A549 treated with CpdA at 1 μM for 4 hours (cell line): ENCODE measurements around the gene CACNA1H. TPM values are rescaled to one million over a fixed set of nuclear protein-coding genes. Genes with fewer than 3 reads are reported as not detected.

Experiments
- total RNA-seq: library from RNA; stranded (reverse); fragments of 200-300 nt; extraction: Qiagen RNA extraction; gene quantifications from 5 replicates; pipeline ENCODE4 v1.2.3, GENCODE V29; 2022; ENCODE audit warnings: low read depth

Gene CACNA1H
- total RNA-seq, result 8.6 to 12.1 TPM (median 11.3 TPM) in 5 replicates

DNA sequence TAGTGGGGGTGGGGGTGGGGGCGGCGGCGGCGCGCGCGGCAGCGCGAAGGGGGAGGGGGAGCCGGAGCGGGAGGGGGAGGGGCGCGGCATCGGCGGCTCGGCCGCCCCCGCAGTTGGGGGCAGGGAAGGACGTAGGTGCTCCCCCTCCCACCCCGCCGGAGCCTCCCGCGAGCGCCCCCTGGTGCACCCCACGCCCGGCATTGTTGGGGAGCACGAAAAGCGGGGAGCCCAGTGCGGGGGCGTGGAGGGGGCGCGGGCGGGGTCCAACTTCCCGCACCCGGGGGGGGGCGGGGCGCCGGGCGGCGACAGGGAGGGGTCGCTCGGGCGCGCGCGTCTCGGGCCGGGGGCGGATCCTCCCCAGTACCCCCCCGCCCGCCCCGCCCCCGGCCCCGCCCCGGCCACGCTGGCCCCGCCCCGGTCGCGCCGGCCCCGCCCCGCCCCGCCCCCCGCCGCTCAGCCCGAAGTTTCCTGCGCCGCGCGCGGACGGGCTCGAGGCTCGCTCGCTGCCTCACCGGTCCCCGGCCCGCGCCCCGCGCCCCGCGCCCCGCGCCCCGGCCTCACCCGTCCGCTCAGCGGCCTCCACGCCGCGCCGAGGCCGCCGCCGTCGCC is at the start of gene CACNA1H:
CACNA1H (plus strand) TSS at position 456 of the 609 bp plus-strand sequence. CDS start 632 bp downstream, outside the sequence.

GRCh38 chr16:1225051-1225451 is 72.1 kb downstream of the CACNA1H start, which contains the start of gene TPSG1:
Gene TPSG1 (minus strand): TSS chr16:1225268. CDS start chr16:1225252, 16 bp downstream.

DNA sequence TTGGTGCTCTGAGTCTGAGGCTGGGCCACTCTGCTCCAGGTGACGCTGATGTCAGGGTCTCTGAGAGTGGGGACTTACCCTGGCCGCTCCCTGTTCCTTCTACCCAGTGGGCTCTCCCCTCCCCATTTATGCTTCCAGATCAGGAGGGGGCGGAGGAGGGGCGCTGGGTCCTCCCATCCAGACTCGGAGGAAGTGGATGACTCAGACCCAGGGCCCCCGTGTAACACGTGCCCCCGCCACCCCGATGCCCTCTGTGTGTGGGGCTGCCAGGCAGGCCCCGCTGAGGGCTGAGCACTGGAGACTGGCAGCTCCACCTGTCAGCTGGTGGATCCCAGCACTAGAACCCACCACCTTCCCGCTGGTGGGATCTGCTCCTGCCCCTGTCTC is 77.2 kb downstream of the CACNA1H start, which contains the start of gene TPSB2:
TPSB2 (minus strand) TSS at position 101 of the 387 bp plus-strand sequence. CDS start 233 bp downstream, outside the sequence.

GRCh38 chr16:1240436-1240835 is 87.5 kb downstream of the CACNA1H start, which contains the start of gene TPSAB1:
Gene TPSAB1 (plus strand): TSS chr16:1240705. CDS start chr16:1240939, 234 bp downstream.

DNA sequence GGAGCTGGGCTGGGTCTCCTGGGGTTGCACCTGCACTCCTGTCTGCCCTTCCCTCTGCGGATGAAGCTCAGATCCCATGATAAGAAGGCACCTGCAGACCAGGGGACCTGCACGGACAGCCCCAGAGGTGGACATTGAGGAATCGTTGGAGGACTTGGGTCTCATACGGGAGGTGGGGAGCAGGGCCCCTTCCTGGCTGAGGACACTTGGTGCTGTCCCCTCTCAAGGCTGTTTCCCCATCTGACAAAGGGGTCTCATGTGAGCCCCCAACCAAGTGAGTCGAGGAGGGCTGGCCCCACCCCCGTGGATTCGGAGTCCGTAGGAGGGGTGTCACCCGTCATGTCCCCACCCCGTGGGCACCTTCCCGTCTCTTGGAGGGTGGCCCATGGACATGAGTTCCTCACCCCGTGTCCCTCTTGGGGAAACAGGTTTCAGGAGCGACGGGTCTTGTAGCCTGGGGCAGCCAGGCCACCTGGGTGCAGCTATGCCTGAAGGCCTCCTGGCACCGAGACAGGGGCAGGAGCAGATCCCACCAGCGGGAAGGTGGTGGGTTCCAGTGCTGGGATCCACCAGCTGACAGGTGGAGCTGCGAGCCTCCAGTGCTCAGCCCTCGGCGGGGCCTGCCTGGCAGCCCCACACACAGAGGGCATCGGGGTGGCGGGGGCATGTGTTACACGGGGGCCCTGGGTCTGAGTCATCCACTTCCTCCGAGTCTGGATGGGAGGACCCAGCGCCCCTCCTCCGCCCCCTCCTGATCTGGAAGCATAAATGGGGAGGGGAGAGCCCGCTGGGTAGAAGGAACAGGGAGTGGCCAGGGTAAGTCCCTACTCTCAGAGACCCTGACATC is 102.6 kb downstream of the CACNA1H start, which contains the start of gene TPSD1:
TPSD1 (plus strand) TSS at position 794 of the 847 bp plus-strand sequence. CDS start 212 bp downstream, outside the sequence.

Other genes with a start within 250 kb of the CACNA1H start
- 8.6 to 11.9 TPM (median 9.0 TPM) in 5 replicates for gene LMF1, start 182.1 kb upstream of the CACNA1H start, total RNA-seq
- gene SOX8, start 171.3 kb upstream of the CACNA1H start, total RNA-seq, result 1.0 to 1.5 TPM (median 1.4 TPM) in 5 replicates
- gene SSTR5, start 80.4 kb upstream of the CACNA1H start, total RNA-seq, result 0.26 to 0.36 TPM (median 0.26 TPM) in 3 of 5 replicates, not detected in the others
- gene C1QTNF8, start 56.9 kb upstream of the CACNA1H start, total RNA-seq, result not detected in 5 replicates
- gene TPSG1, start 72.2 kb downstream of the CACNA1H start, total RNA-seq, result 0.08 to 0.16 TPM in 2 of 5 replicates, not detected in the others
- not detected in 5 replicates for gene TPSB2, start 77.1 kb downstream of the CACNA1H start, total RNA-seq
- not detected in 5 replicates for gene TPSAB1, start 87.6 kb downstream of the CACNA1H start, total RNA-seq
- gene TPSD1, start 103.0 kb downstream of the CACNA1H start, total RNA-seq, result 0.03 TPM in 1 of 5 replicates, not detected in the others
- 161 to 196 TPM (median 171 TPM) in 5 replicates for gene UBE2I, start 156.5 kb downstream of the CACNA1H start, total RNA-seq
- gene BAIAP3, start 180.5 kb downstream of the CACNA1H start, total RNA-seq, result 0.75 to 2.8 TPM (median 0.86 TPM) in 5 replicates
- gene TSR3, start 198.8 kb downstream of the CACNA1H start, total RNA-seq, result 50.7 to 94.3 TPM (median 89.3 TPM) in 5 replicates
- gene GNPTG, start 198.8 kb downstream of the CACNA1H start, total RNA-seq, result 24.2 to 38.2 TPM (median 34.7 TPM) in 5 replicates